ENCODE results near the gene MED29. TPM values are rescaled to one million over a fixed set of nuclear protein-coding genes. Genes with fewer than 3 reads are reported as not detected.

The MED29 gene
- total RNA-seq, 1 donor from 2014 or later: 27.0 TPM

DNA sequence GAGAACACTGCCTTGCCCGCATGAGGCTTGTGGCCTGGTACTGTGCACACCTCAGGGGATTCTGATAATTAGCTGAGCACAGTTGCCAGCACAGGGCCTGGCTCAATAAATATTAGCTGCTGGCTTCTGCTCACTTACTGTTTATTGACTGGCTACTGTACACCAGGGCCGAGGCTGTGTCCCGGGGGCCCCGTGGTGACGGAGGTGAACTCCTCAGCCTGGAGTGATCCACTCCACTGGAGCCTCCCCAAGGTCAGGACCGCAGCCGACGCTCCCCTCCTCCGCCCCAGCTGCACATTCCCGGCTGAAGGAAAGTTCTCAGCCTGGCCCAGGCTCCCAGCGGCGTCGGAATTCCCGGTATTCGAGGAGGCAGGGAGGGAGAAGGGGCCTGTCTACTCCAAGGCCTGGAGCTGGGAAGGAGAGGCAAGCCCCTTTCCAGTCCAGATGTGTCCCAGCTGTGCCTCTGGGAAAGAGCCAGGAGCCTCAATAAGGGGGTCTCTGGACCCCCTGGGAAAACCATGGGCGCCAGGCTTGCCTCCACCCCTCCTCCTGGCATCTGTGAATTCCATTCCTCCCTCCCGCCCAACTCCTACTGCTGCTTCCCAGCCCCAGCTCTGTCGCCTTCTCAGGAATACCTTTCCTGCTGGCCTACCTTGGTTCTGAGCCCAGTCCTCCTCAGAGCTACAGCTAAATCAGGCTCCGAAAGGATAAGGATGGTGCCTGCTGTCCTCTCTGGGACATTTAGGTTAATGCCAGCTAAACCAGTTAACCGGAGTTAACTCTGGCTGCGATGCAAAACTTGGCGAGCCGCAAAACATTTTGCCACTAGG, 37.3 kb downstream of the MED29 start:
- H3K4me2 ChIP-seq (ENCODE audit: low read length): peak overlapping the region; percentile 68
- Mint-ChIP-seq H3K27ac (ENCODE audit: unreplicated experiment) (peak overlapping the region; percentile 97), H3K9me3 (ENCODE audit: unreplicated experiment) (no peaks in the 10 kb centered on the region), H3K27me3 (ENCODE audit: low read depth, unreplicated experiment) (no peaks in the 10 kb centered on the region), H3K4me1 (ENCODE audit: low read depth, unreplicated experiment) (peaks cover 27% of the 10 kb centered on the region), H3K36me3 (ENCODE audit: low read depth, unreplicated experiment) (peaks cover 27% of the 10 kb centered on the region), H3K4me3 (ENCODE audit: unreplicated experiment) (peak overlapping the region; percentile 66)
- peaks cover 17% of the 10 kb centered on the region for H3K79me2 ChIP-seq (ENCODE audit: insufficient read depth, low read length)
- DNase-seq (ENCODE audit: low read depth) (peak; percentile 91), FAIRE-seq (no peak)
- H3K27me3 ChIP-seq (ENCODE audit: insufficient read depth, low read length): no peaks in the 10 kb centered on the region
- H3K36me3 ChIP-seq (ENCODE audit: insufficient read depth, low read length): peaks cover 24% of the 10 kb centered on the region
- TF ChIP-seq, protein P1, sequence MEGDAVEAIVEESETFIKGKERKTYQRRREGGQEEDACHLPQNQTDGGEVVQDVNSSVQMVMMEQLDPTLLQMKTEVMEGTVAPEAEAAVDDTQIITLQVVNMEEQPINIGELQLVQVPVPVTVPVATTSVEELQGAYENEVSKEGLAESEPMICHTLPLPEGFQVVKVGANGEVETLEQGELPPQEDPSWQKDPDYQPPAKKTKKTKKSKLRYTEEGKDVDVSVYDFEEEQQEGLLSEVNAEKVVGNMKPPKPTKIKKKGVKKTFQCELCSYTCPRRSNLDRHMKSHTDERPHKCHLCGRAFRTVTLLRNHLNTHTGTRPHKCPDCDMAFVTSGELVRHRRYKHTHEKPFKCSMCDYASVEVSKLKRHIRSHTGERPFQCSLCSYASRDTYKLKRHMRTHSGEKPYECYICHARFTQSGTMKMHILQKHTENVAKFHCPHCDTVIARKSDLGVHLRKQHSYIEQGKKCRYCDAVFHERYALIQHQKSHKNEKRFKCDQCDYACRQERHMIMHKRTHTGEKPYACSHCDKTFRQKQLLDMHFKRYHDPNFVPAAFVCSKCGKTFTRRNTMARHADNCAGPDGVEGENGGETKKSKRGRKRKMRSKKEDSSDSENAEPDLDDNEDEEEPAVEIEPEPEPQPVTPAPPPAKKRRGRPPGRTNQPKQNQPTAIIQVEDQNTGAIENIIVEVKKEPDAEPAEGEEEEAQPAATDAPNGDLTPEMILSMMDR (IDR thresholded peaks at IDR 0.05; ENCODE audit: insufficient read depth, low read depth, low read length): no peak
- no peak for TF ChIP-seq EZH2 (IDR thresholded peaks at IDR 0.05; ENCODE audit: insufficient read depth, low read length)
- H3K9me3 ChIP-seq (ENCODE audit: insufficient read depth, low read depth, low read length): no peaks in the 10 kb centered on the region
- H3K9ac ChIP-seq (ENCODE audit: low read length): peak overlapping the region; percentile 84
- H3K27ac ChIP-seq (ENCODE audit: low read depth, low read length): peak overlapping the region; percentile 99
- peaks cover 24% of the 10 kb centered on the region for H3K4me1 ChIP-seq (ENCODE audit: insufficient read depth, low read length)
- peaks cover 36% of the 10 kb centered on the region for H4K20me1 ChIP-seq (ENCODE audit: insufficient read depth, low read length)
- no peak overlapping the region for H2AFZ ChIP-seq (ENCODE audit: low read depth, low read length)
- no peak overlapping the region for H3K4me3 ChIP-seq (ENCODE audit: insufficient read depth, low read depth, low read length)

DNA sequence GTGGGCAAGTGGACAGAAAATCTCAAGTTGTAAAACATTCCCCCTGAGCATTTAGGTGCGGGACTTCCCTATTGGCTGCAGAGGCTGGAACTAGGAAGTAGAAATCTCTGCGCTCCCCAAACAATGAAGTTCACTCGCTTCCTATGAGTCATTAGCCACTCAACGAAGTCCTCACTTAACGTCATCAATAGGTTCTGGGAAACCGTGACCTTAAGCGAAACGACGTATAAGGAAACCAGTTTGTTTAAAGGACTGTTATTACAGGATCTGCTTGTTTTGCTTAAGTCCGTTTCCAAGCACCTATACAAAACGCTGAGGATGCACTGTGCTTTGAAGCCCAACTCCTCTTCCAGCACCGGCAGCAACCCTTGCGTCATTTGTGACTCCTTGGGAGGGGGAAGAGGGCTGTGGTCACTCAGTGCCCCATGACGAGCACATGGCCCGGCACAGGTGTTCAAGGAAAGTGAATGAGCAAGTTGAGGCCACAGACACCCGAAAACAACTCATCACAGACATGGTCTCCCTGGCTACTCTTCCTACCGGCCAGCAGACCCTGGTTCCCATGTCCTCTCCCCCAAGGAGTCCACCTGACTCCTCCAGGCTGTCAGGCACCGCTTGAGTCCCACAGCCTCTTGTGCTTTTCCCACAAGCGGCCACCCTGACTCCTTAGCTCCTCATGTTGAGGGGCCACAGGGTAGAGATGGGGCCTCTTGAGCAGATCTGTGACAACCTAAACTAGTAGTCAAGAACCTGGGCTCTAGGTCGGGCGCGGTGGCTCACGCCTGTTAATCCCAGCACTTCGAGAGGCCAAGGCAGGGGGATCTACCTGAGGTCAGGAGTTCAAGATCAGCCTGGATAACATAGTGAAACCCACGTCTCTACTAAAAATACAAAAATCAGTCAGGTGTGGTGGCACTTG, 39.8 kb downstream of the MED29 start:
- FAIRE-seq (no peak), DNase-seq (ENCODE audit: low read depth) (peak; percentile 100)
- peak overlapping the region; percentile 20 for H3K4me3 Mint-ChIP-seq (ENCODE audit: unreplicated experiment)

More for the DNA sequence above, 39.8 kb downstream of the MED29 start:
- no peaks in the 10 kb centered on the region for H3K9me3 ChIP-seq (ENCODE audit: insufficient read depth, low read depth, low read length)
- peak overlapping the region; percentile 89 for H3K27ac Mint-ChIP-seq (ENCODE audit: unreplicated experiment)
- peak overlapping the region; percentile 89 for H3K9ac ChIP-seq (ENCODE audit: low read length)
- H3K27me3 Mint-ChIP-seq (ENCODE audit: low read depth, unreplicated experiment): no peaks in the 10 kb centered on the region
- H3K4me2 ChIP-seq (ENCODE audit: low read length): peak overlapping the region; percentile 76
- peaks cover 26% of the 10 kb centered on the region for H3K36me3 ChIP-seq (ENCODE audit: insufficient read depth, low read length)
- peaks cover 37% of the 10 kb centered on the region for H3K79me2 ChIP-seq (ENCODE audit: insufficient read depth, low read length)
- peak overlapping the region; percentile 7 for H3K4me3 ChIP-seq (ENCODE audit: insufficient read depth, low read depth, low read length)
- H3K9me3 Mint-ChIP-seq (ENCODE audit: unreplicated experiment): no peaks in the 10 kb centered on the region
- peaks cover 34% of the 10 kb centered on the region for H4K20me1 ChIP-seq (ENCODE audit: insufficient read depth, low read length)
- no peak overlapping the region for H2AFZ ChIP-seq (ENCODE audit: low read depth, low read length)
- peaks cover 34% of the 10 kb centered on the region for H3K4me1 Mint-ChIP-seq (ENCODE audit: low read depth, unreplicated experiment)
- TF ChIP-seq EZH2 (IDR thresholded peaks at IDR 0.05; ENCODE audit: insufficient read depth, low read length): no peak
- TF ChIP-seq, protein P1 (IDR thresholded peaks at IDR 0.05; ENCODE audit: insufficient read depth, low read depth, low read length): no peak
- H3K27me3 ChIP-seq (ENCODE audit: insufficient read depth, low read length): no peaks in the 10 kb centered on the region
- H3K4me1 ChIP-seq (ENCODE audit: insufficient read depth, low read length): peaks cover 36% of the 10 kb centered on the region
- peaks cover 14% of the 10 kb centered on the region for H3K36me3 Mint-ChIP-seq (ENCODE audit: low read depth, unreplicated experiment)
- peak overlapping the region; percentile 99 for H3K27ac ChIP-seq (ENCODE audit: low read depth, low read length)
